ENCODE measurements around the gene TH.

Gene TH

DNA sequence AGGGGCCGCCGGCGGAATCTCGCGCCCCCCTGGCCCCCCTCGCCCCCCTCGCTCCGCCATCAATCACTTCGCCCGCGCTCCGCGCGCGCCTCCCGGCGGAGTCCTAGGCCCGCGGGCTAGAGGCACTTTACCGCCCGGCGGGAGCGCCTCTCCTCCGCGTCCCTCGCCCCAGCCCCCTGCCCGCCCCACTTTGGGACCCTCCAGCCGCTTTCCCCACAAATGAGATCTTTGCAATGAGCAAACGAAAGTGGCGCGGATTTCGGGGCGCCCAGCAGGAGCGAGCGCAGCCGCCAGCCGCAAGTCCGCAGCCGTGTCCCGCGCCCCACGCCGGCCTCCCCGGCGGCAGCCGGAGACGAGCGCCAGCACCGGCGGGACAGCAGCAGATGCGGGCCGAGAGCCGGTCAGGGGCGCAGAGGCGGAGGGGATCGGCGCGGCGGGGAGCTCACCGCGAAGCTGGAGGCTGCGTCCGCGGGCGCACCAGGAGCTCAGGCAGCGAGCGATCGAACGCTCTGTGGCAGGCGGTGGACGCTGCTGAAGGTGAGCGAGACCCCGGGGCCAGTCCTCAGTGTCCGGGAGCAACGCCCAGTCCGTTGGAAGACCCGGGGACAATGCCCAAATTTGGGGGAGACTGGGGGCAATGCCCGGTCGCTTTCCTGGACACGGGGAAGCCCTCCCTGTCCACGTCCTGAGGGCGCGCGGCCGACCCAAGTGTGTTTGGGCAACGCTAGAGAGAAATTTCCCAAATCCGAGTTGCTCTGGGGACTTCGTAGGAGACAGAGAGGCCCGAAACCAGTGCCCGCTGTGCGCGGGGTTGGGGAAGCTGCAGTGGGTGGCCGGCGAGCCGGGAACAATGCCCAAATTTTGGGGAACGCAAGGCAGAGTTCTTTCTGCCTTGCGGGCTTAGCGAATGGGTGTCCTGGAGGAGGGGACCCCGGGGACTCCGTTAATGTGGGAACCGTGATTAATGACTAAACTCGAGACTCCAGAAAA lies 30.9 kb downstream of the TH start:
- ChIA-PET POLR2A (no interaction called here), CTCF (interaction anchor here (1.0 to 4.9 kb wide), 3 partner anchors 9 to 308 kb away, joined by 3 to 43 read pairs (median 5); no protein-coding TSS in a partner anchor)
- DNase-seq (ENCODE audit: extremely low spot score), result no peak
- TF ChIP-seq, protein P1, sequence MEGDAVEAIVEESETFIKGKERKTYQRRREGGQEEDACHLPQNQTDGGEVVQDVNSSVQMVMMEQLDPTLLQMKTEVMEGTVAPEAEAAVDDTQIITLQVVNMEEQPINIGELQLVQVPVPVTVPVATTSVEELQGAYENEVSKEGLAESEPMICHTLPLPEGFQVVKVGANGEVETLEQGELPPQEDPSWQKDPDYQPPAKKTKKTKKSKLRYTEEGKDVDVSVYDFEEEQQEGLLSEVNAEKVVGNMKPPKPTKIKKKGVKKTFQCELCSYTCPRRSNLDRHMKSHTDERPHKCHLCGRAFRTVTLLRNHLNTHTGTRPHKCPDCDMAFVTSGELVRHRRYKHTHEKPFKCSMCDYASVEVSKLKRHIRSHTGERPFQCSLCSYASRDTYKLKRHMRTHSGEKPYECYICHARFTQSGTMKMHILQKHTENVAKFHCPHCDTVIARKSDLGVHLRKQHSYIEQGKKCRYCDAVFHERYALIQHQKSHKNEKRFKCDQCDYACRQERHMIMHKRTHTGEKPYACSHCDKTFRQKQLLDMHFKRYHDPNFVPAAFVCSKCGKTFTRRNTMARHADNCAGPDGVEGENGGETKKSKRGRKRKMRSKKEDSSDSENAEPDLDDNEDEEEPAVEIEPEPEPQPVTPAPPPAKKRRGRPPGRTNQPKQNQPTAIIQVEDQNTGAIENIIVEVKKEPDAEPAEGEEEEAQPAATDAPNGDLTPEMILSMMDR (IDR thresholded peaks at IDR 0.05; ENCODE audit: control extremely low read depth, extremely low read depth, low read depth, missing control alignments), result no peak

DNA sequence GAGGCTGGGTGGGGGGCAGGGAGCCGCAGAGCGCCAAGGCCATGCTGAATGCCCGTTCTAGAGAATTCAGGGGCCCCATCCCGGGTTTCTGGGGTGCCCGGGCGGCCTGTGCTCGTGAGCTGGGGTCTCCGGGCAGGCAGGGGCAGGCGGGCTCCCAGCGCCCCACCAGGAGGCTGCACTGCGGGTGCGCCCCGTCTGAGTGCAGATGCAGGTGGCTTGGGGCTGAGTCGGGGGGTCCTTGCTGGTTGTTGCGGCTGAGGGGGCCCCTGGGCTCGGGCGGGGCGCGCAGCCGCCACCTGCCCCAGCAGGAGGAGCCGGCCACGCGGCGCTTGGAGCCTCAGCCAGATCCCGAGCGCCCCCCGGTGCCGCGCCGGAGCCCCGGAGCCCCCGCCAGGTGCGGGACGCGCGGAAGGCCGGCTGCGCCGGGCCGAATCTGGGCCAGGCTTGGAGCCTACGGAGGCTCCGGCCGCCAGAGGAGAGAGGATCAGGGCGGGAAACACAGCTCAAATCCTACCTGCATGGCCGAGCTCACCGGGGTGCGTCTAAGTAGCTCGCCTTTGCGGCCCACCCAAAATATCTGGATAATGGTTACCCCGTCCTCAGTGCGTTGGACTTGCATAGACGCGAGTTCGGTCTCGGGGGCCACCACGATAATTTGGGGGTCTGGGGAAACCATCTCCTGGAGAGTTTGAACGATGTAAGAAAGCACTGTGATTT lies 31.8 kb downstream of the TH start:
- TF ChIP-seq, protein P1 (IDR thresholded peaks at IDR 0.05; ENCODE audit: control extremely low read depth, extremely low read depth, low read depth, missing control alignments), result no peak
- CTCF ChIA-PET, result interaction anchor here (4.9 kb wide), 1 partner anchor 12 kb away, joined by 43 read pairs; no protein-coding TSS in a partner anchor
- no peak for DNase-seq (ENCODE audit: extremely low spot score)
- POLR2A ChIA-PET, result no interaction called here

DNA sequence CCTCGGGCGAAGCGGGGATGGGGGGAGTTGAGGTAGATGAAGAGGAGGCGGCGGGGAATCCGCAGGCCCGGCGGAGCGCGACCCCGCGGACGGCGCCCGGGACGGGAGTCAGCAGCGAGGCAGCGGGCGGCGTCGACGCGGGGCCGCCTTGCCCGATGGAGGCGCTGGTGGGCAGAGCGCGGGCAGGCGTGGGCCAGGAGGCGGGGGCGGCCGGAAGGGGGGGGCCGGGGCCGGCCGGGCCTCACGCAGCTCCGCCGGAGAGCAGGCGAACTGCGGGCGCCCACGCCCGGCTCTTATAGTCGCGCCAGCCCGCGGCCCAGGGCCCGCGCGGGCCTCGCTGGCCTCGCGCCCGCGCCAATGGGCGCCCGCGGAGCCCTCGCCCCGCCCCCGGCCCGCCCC lies 32.5 kb downstream of the TH start, which contains the start of gene IGF2:
Gene IGF2, minus strand, starts transcription at position 267 of the 399 bp plus-strand sequence. CDS start 3,866 bp downstream, outside the sequence.
- DNase-seq (ENCODE audit: extremely low spot score), result no peak
- CTCF ChIA-PET, result no interaction called here
- POLR2A ChIA-PET, result no interaction called here
- TF ChIP-seq, protein P1 (IDR thresholded peaks at IDR 0.05; ENCODE audit: control extremely low read depth, extremely low read depth, low read depth, missing control alignments), result no peak

DNA sequence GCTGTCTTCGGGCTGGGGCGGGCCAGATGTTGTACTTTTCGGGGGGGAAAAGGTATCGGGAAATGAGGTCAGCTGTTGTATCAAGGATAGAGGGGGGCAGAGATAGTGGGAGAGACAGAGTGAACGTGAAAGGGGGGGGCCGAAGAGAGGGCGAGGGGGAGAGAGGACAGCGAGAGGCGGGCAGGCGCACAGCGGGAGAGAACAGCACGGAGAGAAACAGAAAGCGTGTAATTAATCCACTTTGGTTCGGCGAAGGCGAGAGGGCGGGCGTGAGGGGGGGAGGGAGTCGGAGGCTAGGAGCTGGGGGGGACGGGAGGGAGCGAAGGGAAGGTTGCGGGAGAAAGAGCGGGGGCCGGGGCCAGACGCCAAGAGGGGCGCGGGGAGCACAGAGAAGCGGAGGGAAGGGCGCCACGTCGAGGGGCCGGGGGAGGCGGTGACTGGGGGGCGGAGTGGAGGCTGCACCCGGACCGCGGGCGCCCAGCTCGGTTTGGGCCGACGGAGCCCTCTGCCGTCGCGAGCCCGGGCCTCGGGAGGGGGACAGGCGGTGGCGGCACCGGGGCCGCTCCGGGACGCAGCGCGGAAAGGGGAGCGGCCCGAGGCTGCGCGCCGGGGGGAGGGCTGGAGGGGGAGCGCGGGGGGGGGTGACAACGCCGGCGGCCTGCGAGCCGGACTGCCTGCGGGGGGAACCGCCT lies 33.0 kb downstream of the TH start:
- CTCF ChIA-PET, result no interaction called here
- POLR2A ChIA-PET, result no interaction called here
- TF ChIP-seq, protein P1 (IDR thresholded peaks at IDR 0.05; ENCODE audit: control extremely low read depth, extremely low read depth, low read depth, missing control alignments), result no peak
- no peak for DNase-seq (ENCODE audit: extremely low spot score)

DNA sequence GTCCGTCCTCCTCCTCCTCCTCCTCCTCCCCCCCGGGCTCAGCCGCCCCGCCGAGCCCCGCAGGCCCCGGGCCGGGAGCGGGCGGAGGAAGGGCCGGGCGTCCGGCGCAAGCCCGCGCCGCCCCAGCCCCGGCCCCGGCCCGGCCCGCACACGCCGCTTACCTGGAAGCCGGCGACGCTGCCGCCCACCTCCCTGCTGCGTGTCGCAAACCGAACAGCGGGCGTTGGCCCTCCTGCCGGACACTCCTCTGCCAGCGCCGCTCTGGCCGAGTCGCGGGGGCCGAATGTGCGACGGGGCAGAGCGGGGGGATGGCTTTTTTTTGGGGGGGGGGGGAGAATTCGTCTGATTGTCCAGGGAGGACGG lies 33.6 kb downstream of the TH start:
- CTCF ChIA-PET, result interaction anchor here (5.2 kb wide), 1 partner anchor 14 kb away, joined by 41 read pairs; no protein-coding TSS in a partner anchor
- no peak for DNase-seq (ENCODE audit: extremely low spot score)
- POLR2A ChIA-PET, result no interaction called here
- TF ChIP-seq, protein P1 (IDR thresholded peaks at IDR 0.05; ENCODE audit: control extremely low read depth, extremely low read depth, low read depth, missing control alignments), result no peak
